ENCODE measurements around the gene ATXN7L3.

DNA sequence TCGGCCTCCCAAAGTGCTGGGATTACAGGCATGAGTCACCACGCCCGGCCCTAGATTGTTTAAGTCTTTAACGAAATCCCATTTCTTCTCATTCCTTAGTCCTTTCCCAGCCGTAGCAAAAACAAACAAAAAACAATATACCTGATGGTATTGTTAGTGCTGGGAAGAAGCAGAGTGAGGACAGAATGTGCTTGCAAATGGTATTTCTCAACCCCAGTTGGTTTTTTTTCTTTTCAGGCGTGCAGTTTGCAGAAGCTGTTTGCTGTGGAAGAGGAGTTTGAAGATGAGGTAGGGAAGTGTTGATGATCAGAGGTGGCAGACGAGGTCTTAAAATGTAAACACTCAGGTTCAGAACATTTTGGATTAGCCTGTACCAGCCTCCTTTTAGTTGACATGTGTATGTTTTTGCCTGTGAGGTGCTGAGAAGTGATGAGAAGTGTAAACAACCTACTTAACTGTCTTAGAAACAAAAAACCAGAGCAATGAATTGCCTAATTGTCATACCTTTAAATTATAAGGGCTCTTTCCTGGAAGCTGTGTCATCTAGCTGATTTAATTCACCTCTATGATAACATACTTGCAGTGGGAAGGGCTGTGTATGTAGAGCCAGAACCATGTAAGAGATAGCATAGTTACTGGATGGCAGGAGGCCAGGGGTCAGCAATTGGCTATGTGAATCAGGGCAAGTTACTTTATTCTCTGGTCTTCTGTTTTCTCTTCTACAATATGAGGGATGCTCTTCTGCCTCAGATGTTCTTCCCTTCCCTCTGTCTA is 54.5 kb downstream of the ATXN7L3 start:
- TF ChIP-seq, protein P1, sequence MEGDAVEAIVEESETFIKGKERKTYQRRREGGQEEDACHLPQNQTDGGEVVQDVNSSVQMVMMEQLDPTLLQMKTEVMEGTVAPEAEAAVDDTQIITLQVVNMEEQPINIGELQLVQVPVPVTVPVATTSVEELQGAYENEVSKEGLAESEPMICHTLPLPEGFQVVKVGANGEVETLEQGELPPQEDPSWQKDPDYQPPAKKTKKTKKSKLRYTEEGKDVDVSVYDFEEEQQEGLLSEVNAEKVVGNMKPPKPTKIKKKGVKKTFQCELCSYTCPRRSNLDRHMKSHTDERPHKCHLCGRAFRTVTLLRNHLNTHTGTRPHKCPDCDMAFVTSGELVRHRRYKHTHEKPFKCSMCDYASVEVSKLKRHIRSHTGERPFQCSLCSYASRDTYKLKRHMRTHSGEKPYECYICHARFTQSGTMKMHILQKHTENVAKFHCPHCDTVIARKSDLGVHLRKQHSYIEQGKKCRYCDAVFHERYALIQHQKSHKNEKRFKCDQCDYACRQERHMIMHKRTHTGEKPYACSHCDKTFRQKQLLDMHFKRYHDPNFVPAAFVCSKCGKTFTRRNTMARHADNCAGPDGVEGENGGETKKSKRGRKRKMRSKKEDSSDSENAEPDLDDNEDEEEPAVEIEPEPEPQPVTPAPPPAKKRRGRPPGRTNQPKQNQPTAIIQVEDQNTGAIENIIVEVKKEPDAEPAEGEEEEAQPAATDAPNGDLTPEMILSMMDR (IDR thresholded peaks at IDR 0.05): no peak
- no peak for TF ChIP-seq POLR2A (IDR thresholded peaks at IDR 0.05)

Data from prostate gland (tissue), 2 donors.